Colonic mucosa (tissue), 4 donors: ENCODE data around the gene CEPT1. TPM values are rescaled to one million over a fixed set of nuclear protein-coding genes. Genes with fewer than 3 reads are reported as not detected.

Experiments used
- DNase-seq: peaks from one replicate; pipeline ENCODE4 v3.0.0-alpha.2; 2020
- H3K27ac ChIP-seq: fragments of 200-600 bp; one replicate; pipeline ENCODE4 v1.8.0; 2021
- H3K27me3 ChIP-seq: fragments of 200-600 bp; one replicate; pipeline ENCODE4 v1.8.0; 2021
- H3K36me3 ChIP-seq: fragments of 200-600 bp; one replicate; pipeline ENCODE4 v1.8.0; 2021
- H3K4me1 ChIP-seq: fragments of 200-600 bp; one replicate; pipeline ENCODE4 v1.8.0; 2021; ENCODE audit warnings: mild to moderate bottlenecking
- H3K4me3 ChIP-seq: fragments of 200-600 bp; one replicate; pipeline ENCODE4 v1.8.0; 2021
- H3K9ac ChIP-seq, 2 donors: one replicate each; pipeline ENCODE4 v1.7.0; 2013; ENCODE audit warnings: control low read depth in 2 of 2, low read depth in 2 of 2, low read length in 2 of 2
- H3K9me3 ChIP-seq: fragments of 200-600 bp; one replicate; pipeline ENCODE4 v1.8.0; 2021
- intact Hi-C: fragments of 100-400 bp; cut with DNase I; formaldehyde crosslinking; loops from one replicate; pipeline ENCODE4 v1.14.1; 2022
- total RNA-seq, 2 donors: library from RNA; stranded (reverse); fragmentation: NEBNext Ultra II Directional in 1 of 2; extraction: Animal tissue kit (Norgen Biotek cat#: 25700) in 1 of 2; gene quantifications; one replicate each; pipeline ENCODE4 v1.2.1, GENCODE V29; 2021
- TF ChIP-seq, protein P1 (sequence below): fragments of 200-600 bp; IDR thresholded peaks from one replicate; pipeline ENCODE4 v1.8.0; 2022; ENCODE audit warnings: antibody characterized with exemption, mild to moderate bottlenecking
- donor health status: healthy.
- donor health status: DM: no; HTN: no; CAD: no.
- donor health status: DM: no; HTN: no; CAD: no.

CEPT1 gene
- total RNA-seq, 2 donors from 2014 or later, result 35.7 to 38.7 TPM

DNA sequence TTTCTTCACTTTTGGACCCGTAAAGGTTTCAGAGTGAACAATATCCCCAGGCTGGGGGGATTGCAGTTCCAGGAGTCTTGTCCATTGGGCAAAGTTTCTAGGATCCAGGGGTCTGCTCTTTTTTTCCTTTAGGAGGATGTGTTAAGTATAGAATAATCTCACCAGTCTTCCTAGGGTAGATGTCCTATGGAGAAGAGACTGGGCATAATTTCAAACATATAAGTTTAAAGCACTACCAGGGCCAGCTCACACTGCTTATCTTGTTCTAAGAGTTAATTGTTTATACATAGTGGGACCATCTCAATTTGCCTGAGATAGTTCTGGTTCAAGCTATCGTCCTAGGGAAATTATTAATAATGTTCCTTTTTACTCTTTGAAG, 88.7 kb downstream of the CEPT1 start:
- DNase-seq, result no peak
- H3K36me3 ChIP-seq, result no peaks in the 10 kb centered on the region
- H3K27ac ChIP-seq, result no peak overlapping the region
- TF ChIP-seq, protein P1, sequence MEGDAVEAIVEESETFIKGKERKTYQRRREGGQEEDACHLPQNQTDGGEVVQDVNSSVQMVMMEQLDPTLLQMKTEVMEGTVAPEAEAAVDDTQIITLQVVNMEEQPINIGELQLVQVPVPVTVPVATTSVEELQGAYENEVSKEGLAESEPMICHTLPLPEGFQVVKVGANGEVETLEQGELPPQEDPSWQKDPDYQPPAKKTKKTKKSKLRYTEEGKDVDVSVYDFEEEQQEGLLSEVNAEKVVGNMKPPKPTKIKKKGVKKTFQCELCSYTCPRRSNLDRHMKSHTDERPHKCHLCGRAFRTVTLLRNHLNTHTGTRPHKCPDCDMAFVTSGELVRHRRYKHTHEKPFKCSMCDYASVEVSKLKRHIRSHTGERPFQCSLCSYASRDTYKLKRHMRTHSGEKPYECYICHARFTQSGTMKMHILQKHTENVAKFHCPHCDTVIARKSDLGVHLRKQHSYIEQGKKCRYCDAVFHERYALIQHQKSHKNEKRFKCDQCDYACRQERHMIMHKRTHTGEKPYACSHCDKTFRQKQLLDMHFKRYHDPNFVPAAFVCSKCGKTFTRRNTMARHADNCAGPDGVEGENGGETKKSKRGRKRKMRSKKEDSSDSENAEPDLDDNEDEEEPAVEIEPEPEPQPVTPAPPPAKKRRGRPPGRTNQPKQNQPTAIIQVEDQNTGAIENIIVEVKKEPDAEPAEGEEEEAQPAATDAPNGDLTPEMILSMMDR, result no peak
- no peaks in the 10 kb centered on the region for H3K9me3 ChIP-seq
- H3K27me3 ChIP-seq, result no peaks in the 10 kb centered on the region
- no peak overlapping the region for H3K9ac ChIP-seq
- no peaks in the 10 kb centered on the region for H3K4me1 ChIP-seq
- H3K4me3 ChIP-seq, result no peak overlapping the region
- intact Hi-C loops, result loop anchor here (10.0 kb wide), 1 partner anchor 84 kb away; the partner anchor contains the start of genes CEPT1 and DRAM2

DNA sequence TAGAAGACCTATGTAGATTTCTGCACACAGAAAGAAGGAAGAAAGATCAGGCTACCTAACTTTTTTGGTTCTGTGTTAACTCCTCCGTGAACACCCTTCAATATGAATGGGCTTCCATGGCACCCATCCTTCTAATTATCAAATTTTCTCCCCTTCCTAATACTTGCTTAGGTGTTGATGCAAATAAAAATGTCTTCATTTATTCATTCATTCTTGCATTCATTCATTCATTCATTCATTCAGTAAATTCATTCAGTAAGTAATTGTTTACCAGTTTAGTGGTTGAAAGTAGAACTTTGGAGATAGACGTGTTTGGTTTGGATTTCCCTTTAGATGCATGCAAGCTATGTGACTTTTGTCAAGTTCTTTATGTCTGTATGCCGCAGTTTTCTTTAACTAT, 92.1 kb downstream of the CEPT1 start:
- DNase-seq, result no peak
- TF ChIP-seq, protein P1, result no peak
- no peaks in the 10 kb centered on the region for H3K9me3 ChIP-seq
- H3K4me3 ChIP-seq, result no peak overlapping the region
- no peak overlapping the region for H3K9ac ChIP-seq
- H3K36me3 ChIP-seq, result no peaks in the 10 kb centered on the region
- H3K27me3 ChIP-seq, result no peaks in the 10 kb centered on the region
- H3K4me1 ChIP-seq, result no peaks in the 10 kb centered on the region
- intact Hi-C loops, result no loop called here
- H3K27ac ChIP-seq, result no peak overlapping the region

DNA sequence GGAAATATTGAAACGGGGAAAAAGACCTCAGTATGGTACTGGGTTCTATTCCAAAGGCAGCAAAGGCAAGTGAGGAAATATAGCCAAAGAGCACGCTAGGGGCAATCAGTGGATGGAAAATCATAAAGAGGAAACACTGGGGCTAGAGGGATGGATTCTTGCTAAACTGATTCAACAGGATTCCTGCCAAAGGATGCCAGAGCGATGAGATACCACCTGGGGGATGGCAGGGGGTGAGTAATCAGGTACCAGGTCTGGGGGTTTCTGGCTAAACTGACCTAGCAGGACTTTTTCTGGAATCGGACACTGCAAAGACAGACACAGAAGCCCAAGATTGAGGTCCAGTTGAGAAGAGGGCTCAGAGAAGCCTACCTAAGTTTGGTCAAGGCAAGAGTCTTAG, 94.2 kb downstream of the CEPT1 start:
- Histone ChIP-seq H3K27me3 (no peaks in the 10 kb centered on the region), H3K9me3 (no peaks in the 10 kb centered on the region), H3K27ac (no peak overlapping the region), H3K9ac (no peak overlapping the region), H3K4me1 (no peaks in the 10 kb centered on the region), H3K4me3 (no peak overlapping the region), H3K36me3 (no peaks in the 10 kb centered on the region)
- intact Hi-C loops, result no loop called here
- TF ChIP-seq, protein P1, result no peak
- DNase-seq, result no peak

Other genes starting within 250 kb of the CEPT1 start
- gene LRIF1, start 176.3 kb upstream of the CEPT1 start, total RNA-seq, result 10 to 100 TPM in 1 of 2 donors, 1 to 10 TPM in 1; 8.9 to 13.0 TPM
- 10 to 100 TPM; 35.8 to 88.8 TPM for gene DRAM2, start 130 bp upstream of the CEPT1 start, total RNA-seq
- 10 to 100 TPM; 51.0 to 65.2 TPM for gene DENND2D, start 60.4 kb downstream of the CEPT1 start, total RNA-seq
- under 1 TPM; 0.49 to 0.53 TPM for gene CHI3L2, start 87.5 kb downstream of the CEPT1 start, total RNA-seq
- not detected for gene CHIA, start 150.6 kb downstream of the CEPT1 start, total RNA-seq